ENCODE data around the gene MAGEB3.

The MAGEB3 gene

GRCh38 chrX:30280428-30280827, 50.0 kb downstream of the MAGEB3 start:
- no peak for DNase-seq (ENCODE audit: low spot score)

GRCh38 chrX:30282527-30282926, 52.1 kb downstream of the MAGEB3 start:
- no peak for DNase-seq (ENCODE audit: low spot score)

- peak; percentile 55 for DNase-seq (ENCODE audit: low spot score)
Observed at GRCh38 chrX:30283456-30284200, 53.2 kb downstream of the MAGEB3 start.

All from kidney capillary endothelial cell (primary cell).